Right lobe of liver (tissue), 4 donors: ENCODE results near the gene DNAJB6.

Experiments
- POLR2A ChIP-seq: fragments of 450-650 bp; IDR thresholded peaks from one replicate; pipeline ENCODE4 v1.6.1; 2017; ENCODE audit warnings: antibody characterized with exemption, mild to moderate bottlenecking
- TF ChIP-seq, protein P1 (sequence below), 4 donors: fragments of 200-600 bp in 3 of 4; fragments of 450-650 bp in 1 of 4; IDR thresholded peaks; one replicate each; pipeline versions ENCODE4 v1.5.1 to v1.8.0; 2016 to 2022; ENCODE audit warnings: antibody characterized with exemption in 4 of 4, mild to moderate bottlenecking in 2 of 4
- donor health status: DM: no; HTN: no; CAD: no.
- donor health status: DM: no; HTN: no; CAD: no.
- donor health status: DM: no; HTN: yes; CAD: no.

- TF ChIP-seq, protein P1, sequence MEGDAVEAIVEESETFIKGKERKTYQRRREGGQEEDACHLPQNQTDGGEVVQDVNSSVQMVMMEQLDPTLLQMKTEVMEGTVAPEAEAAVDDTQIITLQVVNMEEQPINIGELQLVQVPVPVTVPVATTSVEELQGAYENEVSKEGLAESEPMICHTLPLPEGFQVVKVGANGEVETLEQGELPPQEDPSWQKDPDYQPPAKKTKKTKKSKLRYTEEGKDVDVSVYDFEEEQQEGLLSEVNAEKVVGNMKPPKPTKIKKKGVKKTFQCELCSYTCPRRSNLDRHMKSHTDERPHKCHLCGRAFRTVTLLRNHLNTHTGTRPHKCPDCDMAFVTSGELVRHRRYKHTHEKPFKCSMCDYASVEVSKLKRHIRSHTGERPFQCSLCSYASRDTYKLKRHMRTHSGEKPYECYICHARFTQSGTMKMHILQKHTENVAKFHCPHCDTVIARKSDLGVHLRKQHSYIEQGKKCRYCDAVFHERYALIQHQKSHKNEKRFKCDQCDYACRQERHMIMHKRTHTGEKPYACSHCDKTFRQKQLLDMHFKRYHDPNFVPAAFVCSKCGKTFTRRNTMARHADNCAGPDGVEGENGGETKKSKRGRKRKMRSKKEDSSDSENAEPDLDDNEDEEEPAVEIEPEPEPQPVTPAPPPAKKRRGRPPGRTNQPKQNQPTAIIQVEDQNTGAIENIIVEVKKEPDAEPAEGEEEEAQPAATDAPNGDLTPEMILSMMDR (IDR thresholded peaks at IDR 0.05), result no peak
- no peak for TF ChIP-seq POLR2A
These were observed 126.0 kb downstream of the DNAJB6 start for GRCh38 chr7:157462840-157463239.
